Measurements from ENCODE around the gene TBP.

DNA sequence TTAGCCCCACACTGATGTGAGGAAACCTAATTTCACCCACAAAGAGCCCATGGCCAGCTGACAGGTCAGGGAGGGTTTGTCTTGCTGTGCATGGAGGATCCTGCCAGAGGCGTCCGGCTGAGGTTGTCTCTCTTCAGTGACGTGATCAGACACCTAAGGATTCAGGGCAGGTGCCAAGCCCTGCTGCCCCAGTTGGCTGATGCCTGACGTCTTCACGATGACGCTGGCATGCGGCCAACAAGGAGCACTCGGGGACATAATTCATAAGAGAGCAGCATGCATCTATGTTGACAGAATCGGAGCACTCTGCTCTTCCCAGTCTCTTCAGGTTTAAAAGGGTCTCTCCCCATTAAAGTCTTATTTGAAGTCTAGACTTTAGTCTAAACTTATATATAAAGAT lies 48.9 kb upstream of the TBP start:
- TF ChIP-seq SNAI2 (CRISPR knock-in tag; IDR thresholded peaks at IDR 0.05) (no peak), ZFP3 (CRISPR knock-in tag; IDR thresholded peaks at IDR 0.05) (no peak), ESRRG (CRISPR knock-in tag; IDR thresholded peaks at IDR 0.05) (no peak), RARB (CRISPR knock-in tag; IDR thresholded peaks at IDR 0.05) (no peak), ISL1 (CRISPR knock-in tag; IDR thresholded peaks at IDR 0.05) (no peak), ARNTL (CRISPR knock-in tag; IDR thresholded peaks at IDR 0.05; ENCODE audit: borderline replicate concordance, low read depth) (no peak), GLIS3 (CRISPR knock-in tag; IDR thresholded peaks at IDR 0.05) (no peak), CSDC2 (CRISPR knock-in tag; IDR thresholded peaks at IDR 0.05) (no peak), ZFP30 (CRISPR knock-in tag; IDR thresholded peaks at IDR 0.05) (no peak)
- TF ChIP-seq, protein P1, sequence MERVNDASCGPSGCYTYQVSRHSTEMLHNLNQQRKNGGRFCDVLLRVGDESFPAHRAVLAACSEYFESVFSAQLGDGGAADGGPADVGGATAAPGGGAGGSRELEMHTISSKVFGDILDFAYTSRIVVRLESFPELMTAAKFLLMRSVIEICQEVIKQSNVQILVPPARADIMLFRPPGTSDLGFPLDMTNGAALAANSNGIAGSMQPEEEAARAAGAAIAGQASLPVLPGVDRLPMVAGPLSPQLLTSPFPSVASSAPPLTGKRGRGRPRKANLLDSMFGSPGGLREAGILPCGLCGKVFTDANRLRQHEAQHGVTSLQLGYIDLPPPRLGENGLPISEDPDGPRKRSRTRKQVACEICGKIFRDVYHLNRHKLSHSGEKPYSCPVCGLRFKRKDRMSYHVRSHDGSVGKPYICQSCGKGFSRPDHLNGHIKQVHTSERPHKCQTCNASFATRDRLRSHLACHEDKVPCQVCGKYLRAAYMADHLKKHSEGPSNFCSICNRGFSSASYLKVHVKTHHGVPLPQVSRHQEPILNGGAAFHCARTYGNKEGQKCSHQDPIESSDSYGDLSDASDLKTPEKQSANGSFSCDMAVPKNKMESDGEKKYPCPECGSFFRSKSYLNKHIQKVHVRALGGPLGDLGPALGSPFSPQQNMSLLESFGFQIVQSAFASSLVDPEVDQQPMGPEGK (CRISPR knock-in tag; IDR thresholded peaks at IDR 0.05; ENCODE audit: borderline replicate concordance) = no peak
- TF ChIP-seq, protein P2, sequence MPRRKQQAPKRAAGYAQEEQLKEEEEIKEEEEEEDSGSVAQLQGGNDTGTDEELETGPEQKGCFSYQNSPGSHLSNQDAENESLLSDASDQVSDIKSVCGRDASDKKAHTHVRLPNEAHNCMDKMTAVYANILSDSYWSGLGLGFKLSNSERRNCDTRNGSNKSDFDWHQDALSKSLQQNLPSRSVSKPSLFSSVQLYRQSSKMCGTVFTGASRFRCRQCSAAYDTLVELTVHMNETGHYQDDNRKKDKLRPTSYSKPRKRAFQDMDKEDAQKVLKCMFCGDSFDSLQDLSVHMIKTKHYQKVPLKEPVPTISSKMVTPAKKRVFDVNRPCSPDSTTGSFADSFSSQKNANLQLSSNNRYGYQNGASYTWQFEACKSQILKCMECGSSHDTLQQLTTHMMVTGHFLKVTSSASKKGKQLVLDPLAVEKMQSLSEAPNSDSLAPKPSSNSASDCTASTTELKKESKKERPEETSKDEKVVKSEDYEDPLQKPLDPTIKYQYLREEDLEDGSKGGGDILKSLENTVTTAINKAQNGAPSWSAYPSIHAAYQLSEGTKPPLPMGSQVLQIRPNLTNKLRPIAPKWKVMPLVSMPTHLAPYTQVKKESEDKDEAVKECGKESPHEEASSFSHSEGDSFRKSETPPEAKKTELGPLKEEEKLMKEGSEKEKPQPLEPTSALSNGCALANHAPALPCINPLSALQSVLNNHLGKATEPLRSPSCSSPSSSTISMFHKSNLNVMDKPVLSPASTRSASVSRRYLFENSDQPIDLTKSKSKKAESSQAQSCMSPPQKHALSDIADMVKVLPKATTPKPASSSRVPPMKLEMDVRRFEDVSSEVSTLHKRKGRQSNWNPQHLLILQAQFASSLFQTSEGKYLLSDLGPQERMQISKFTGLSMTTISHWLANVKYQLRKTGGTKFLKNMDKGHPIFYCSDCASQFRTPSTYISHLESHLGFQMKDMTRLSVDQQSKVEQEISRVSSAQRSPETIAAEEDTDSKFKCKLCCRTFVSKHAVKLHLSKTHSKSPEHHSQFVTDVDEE (CRISPR knock-in tag; IDR thresholded peaks at IDR 0.05) = no peak
- TF ChIP-seq, protein P3, sequence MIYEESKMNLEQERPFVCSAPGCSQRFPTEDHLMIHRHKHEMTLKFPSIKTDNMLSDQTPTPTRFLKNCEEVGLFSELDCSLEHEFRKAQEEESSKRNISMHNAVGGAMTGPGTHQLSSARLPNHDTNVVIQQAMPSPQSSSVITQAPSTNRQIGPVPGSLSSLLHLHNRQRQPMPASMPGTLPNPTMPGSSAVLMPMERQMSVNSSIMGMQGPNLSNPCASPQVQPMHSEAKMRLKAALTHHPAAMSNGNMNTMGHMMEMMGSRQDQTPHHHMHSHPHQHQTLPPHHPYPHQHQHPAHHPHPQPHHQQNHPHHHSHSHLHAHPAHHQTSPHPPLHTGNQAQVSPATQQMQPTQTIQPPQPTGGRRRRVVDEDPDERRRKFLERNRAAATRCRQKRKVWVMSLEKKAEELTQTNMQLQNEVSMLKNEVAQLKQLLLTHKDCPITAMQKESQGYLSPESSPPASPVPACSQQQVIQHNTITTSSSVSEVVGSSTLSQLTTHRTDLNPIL (CRISPR knock-in tag; IDR thresholded peaks at IDR 0.05; ENCODE audit: low read depth) = no peak

Measured in SK-N-SH treated with all-trans-retinoic acid at 6 μM for 48 hours (cell line).